ENCODE data around the gene DNAJC11.

DNA sequence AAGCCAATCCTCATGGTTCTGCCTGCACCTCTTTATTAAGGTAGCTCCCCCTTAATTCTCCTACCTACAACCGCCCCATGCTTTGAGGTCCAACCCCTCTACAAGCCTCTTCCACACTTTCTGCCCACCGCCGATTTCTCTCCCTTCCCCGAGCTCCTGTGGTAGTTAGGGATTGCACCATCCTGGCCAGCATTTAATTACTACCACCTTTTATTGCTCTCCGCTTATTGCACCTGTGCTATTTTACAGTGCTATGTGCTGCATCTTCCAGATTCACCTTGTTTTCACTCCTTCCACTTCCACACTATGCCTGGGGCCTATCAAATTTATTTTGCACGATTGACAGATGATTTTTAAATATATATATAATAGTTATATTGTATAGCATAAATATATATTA lies 29.3 kb upstream of the DNAJC11 start:
- TF ChIP-seq, protein P1, sequence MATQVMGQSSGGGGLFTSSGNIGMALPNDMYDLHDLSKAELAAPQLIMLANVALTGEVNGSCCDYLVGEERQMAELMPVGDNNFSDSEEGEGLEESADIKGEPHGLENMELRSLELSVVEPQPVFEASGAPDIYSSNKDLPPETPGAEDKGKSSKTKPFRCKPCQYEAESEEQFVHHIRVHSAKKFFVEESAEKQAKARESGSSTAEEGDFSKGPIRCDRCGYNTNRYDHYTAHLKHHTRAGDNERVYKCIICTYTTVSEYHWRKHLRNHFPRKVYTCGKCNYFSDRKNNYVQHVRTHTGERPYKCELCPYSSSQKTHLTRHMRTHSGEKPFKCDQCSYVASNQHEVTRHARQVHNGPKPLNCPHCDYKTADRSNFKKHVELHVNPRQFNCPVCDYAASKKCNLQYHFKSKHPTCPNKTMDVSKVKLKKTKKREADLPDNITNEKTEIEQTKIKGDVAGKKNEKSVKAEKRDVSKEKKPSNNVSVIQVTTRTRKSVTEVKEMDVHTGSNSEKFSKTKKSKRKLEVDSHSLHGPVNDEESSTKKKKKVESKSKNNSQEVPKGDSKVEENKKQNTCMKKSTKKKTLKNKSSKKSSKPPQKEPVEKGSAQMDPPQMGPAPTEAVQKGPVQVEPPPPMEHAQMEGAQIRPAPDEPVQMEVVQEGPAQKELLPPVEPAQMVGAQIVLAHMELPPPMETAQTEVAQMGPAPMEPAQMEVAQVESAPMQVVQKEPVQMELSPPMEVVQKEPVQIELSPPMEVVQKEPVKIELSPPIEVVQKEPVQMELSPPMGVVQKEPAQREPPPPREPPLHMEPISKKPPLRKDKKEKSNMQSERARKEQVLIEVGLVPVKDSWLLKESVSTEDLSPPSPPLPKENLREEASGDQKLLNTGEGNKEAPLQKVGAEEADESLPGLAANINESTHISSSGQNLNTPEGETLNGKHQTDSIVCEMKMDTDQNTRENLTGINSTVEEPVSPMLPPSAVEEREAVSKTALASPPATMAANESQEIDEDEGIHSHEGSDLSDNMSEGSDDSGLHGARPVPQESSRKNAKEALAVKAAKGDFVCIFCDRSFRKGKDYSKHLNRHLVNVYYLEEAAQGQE (IDR thresholded peaks at IDR 0.05; ENCODE audit: low read depth, low read length): no peak
- TF ChIP-seq, protein P2, sequence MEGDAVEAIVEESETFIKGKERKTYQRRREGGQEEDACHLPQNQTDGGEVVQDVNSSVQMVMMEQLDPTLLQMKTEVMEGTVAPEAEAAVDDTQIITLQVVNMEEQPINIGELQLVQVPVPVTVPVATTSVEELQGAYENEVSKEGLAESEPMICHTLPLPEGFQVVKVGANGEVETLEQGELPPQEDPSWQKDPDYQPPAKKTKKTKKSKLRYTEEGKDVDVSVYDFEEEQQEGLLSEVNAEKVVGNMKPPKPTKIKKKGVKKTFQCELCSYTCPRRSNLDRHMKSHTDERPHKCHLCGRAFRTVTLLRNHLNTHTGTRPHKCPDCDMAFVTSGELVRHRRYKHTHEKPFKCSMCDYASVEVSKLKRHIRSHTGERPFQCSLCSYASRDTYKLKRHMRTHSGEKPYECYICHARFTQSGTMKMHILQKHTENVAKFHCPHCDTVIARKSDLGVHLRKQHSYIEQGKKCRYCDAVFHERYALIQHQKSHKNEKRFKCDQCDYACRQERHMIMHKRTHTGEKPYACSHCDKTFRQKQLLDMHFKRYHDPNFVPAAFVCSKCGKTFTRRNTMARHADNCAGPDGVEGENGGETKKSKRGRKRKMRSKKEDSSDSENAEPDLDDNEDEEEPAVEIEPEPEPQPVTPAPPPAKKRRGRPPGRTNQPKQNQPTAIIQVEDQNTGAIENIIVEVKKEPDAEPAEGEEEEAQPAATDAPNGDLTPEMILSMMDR (IDR thresholded peaks at IDR 0.05): no peak
- TF ChIP-seq TEAD4 (IDR thresholded peaks at IDR 0.05; ENCODE audit: borderline replicate concordance, insufficient read depth): no peak
- TF ChIP-seq RAD21 (IDR thresholded peaks at IDR 0.05; ENCODE audit: low read length): no peak
- TF ChIP-seq YY1 (IDR thresholded peaks at IDR 0.05; ENCODE audit: low read depth): no peak
- TF ChIP-seq, protein P3, sequence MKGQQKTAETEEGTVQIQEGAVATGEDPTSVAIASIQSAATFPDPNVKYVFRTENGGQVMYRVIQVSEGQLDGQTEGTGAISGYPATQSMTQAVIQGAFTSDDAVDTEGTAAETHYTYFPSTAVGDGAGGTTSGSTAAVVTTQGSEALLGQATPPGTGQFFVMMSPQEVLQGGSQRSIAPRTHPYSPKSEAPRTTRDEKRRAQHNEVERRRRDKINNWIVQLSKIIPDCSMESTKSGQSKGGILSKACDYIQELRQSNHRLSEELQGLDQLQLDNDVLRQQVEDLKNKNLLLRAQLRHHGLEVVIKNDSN (IDR thresholded peaks at IDR 0.05; ENCODE audit: borderline replicate concordance, low read depth): no peak
- no peak for TF ChIP-seq EP300 (IDR thresholded peaks at IDR 0.05; ENCODE audit: borderline replicate concordance in 1 of 2, low read depth in 1 of 2, low read length in 1 of 2)
- TF ChIP-seq, protein P4, sequence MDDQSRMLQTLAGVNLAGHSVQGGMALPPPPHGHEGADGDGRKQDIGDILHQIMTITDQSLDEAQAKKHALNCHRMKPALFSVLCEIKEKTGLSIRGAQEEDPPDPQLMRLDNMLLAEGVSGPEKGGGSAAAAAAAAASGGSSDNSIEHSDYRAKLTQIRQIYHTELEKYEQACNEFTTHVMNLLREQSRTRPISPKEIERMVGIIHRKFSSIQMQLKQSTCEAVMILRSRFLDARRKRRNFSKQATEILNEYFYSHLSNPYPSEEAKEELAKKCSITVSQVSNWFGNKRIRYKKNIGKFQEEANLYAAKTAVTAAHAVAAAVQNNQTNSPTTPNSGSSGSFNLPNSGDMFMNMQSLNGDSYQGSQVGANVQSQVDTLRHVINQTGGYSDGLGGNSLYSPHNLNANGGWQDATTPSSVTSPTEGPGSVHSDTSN (IDR thresholded peaks at IDR 0.05): no peak
- no peak for TF ChIP-seq POLR2AphosphoS5 (IDR thresholded peaks at IDR 0.05; ENCODE audit: low read depth, low read length)
- TF ChIP-seq, protein P5, sequence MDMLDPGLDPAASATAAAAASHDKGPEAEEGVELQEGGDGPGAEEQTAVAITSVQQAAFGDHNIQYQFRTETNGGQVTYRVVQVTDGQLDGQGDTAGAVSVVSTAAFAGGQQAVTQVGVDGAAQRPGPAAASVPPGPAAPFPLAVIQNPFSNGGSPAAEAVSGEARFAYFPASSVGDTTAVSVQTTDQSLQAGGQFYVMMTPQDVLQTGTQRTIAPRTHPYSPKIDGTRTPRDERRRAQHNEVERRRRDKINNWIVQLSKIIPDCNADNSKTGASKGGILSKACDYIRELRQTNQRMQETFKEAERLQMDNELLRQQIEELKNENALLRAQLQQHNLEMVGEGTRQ (IDR thresholded peaks at IDR 0.05; ENCODE audit: borderline replicate concordance, low read depth, low read length): no peak

All from SK-N-SH (cell line).